Spleen (tissue), 11 donors: ENCODE results near the gene CCDC81. TPM values are rescaled to one million over a fixed set of nuclear protein-coding genes. Genes with fewer than 3 reads are reported as not detected.
"Not testable (repeated sequence)": the region's sequence is repeated elsewhere in the genome, so short reads cannot be mapped to it uniquely, and the experiment has no call there.

ENCODE experiments used
- DNase-seq: peaks from one replicate; pipeline ENCODE4 v3.0.0-alpha.2; 2020
- H3K27ac ChIP-seq, 8 donors: fragments of 200-600 bp; sonication (generic) in 7 of 8; 1 replicate in 4 of 8; 2 replicates in 4 of 8; pipeline versions ENCODE4 v1.5.0 to v1.8.0; 2016 to 2021; ENCODE audit warnings: inconsistent platforms in 4 of 8, mild to moderate bottlenecking in 4 of 8, moderate library complexity in 1 of 8
- H3K27me3 ChIP-seq, 7 donors: fragments of 200-600 bp; sonication (generic) in 6 of 7; replicated peaks in 1 of 7; 1 replicate in 4 of 7; 2 replicates in 3 of 7; pipeline versions ENCODE4 v1.5.0 to v1.8.0; 2016 to 2021; ENCODE audit warnings: inconsistent platforms in 3 of 7, mild to moderate bottlenecking in 1 of 7
- H3K36me3 ChIP-seq, 6 donors: fragments of 200-600 bp; sonication (generic) in 5 of 6; 1 replicate in 4 of 6; 2 replicates in 2 of 6; pipeline versions ENCODE4 v1.5.0 to v1.8.0; 2016 to 2021; ENCODE audit warnings: inconsistent platforms in 2 of 6
- H3K4me1 ChIP-seq, 6 donors: fragments of 200-600 bp; sonication (generic) in 5 of 6; 1 replicate in 3 of 6; 2 replicates in 3 of 6; pipeline versions ENCODE4 v1.5.0 to v1.8.0; 2016 to 2021; ENCODE audit warnings: inconsistent platforms in 3 of 6
- H3K4me3 ChIP-seq, 8 donors: fragments of 200-600 bp; sonication (generic) in 7 of 8; 1 replicate in 4 of 8; 2 replicates in 4 of 8; pipeline versions ENCODE4 v1.5.0 to v1.8.0; 2016 to 2021; ENCODE audit warnings: inconsistent platforms in 4 of 8, mild to moderate bottlenecking in 4 of 8, moderate library complexity in 2 of 8
- H3K9me3 ChIP-seq, 8 donors: fragments of 200-600 bp; sonication (generic) in 7 of 8; 1 replicate in 4 of 8; 2 replicates in 4 of 8; pipeline versions ENCODE4 v1.5.0 to v1.8.0; 2016 to 2021; ENCODE audit warnings: inconsistent platforms in 4 of 8
- POLR2A ChIP-seq, 3 donors: fragments of 450-650 bp; IDR thresholded peaks; one replicate each; pipeline ENCODE4 v1.5.1; 2017; ENCODE audit warnings: antibody characterized with exemption in 3 of 3, mild to moderate bottlenecking in 1 of 3
- POLR2AphosphoS5 ChIP-seq, 3 donors: sonication (generic); formaldehyde crosslinking; IDR thresholded peaks; one replicate each; pipeline ENCODE4 v1.5.1; 2017; ENCODE audit warnings: antibody characterized with exemption in 3 of 3
- WGBS, 5 donors: extraction: QIAGEN DNeasy Blood & Tissue Kit in 3 of 5; methylation state at CpG; one replicate each; pipeline versions ENCODE4 v1.1.5 to v1.1.7; 2013 to 2018; 5-methylcytosine and 5-hydroxymethylcytosine counted together
- intact Hi-C: fragments of 100-400 bp; cut with DNase I; formaldehyde crosslinking; loops from one replicate; pipeline ENCODE4 v1.15.0; 2023; ENCODE audit warnings: low total_unique reads
- polyA plus RNA-seq, 3 donors: library from polyadenylated mRNA; stranded (reverse); fragments of 200-250 nt; gene quantifications; one replicate each; pipeline ENCODE4 v1.2.1, GENCODE V29; 2013
- total RNA-seq, 7 donors: library from RNA; depleted of rRNA in 3 of 7; stranded (reverse); fragments of >200 nt in 3 of 7; fragmentation: NEBNext Ultra II Directional in 4 of 7; extraction: Animal tissue kit (Norgen Biotek cat#: 25700) in 4 of 7; gene quantifications; one replicate each; pipeline versions ENCODE4 v1.1.0 to v1.2.1, GENCODE V29; 2016 to 2021
- TF ChIP-seq, protein P1 (sequence below), 11 experiments: fragments of 200-600 bp in 7 of 11; fragments of 450-650 bp in 4 of 11; sonication (generic) in 4 of 11; IDR thresholded peaks in 8 of 11; conservative IDR thresholded peaks in 3 of 11; 1 replicate in 7 of 11; 2 replicates in 4 of 11; pipeline versions ENCODE4 v1.4.0 to v1.8.0; 2016 to 2021; ENCODE audit warnings: antibody characterized with exemption in 11 of 11, inconsistent platforms in 4 of 11, mild to moderate bottlenecking in 1 of 11
- donor health status: healthy with polysubstance abuse.
- donor health status: DM: no; HTN: no; CAD: no; lungs with moderate emphysema.
- donor health status: DM: no; HTN: no; CAD: no.
- donor health status: Bipolar disorder and iron deficiency.
- donor health status: healthy.
- donor health status: DM: no; HTN: no; CAD: no.
- donor health status: DM: yes; HTN: yes; CAD: no.

Gene CCDC81
- total and polyA plus RNA-seq, 10 donors = 0.46 to 3.2 (median 0.83) TPM; not detected in 1

GRCh38 chr11:86415026-86415425, 40.3 kb downstream of the CCDC81 start:
- DNase-seq = no peak
- H3K9me3 ChIP-seq = no peaks in the 10 kb centered on the region
- intact Hi-C loops = no loop called here
- H3K4me1 ChIP-seq = no peaks in the 10 kb centered on the region
- no peaks in the 10 kb centered on the region for H3K27me3 ChIP-seq
- H3K4me3 ChIP-seq = no peak overlapping the region
- no peak overlapping the region for H3K27ac ChIP-seq
- WGBS, 5 donors = 76 to 85% (median 79%) methylated on average over 4 of the region's 4 CpGs
- TF ChIP-seq POLR2AphosphoS5 (IDR thresholded peaks at IDR 0.05) (no peak), POLR2A (IDR thresholded peaks at IDR 0.05) (no peak)
- TF ChIP-seq, protein P1, sequence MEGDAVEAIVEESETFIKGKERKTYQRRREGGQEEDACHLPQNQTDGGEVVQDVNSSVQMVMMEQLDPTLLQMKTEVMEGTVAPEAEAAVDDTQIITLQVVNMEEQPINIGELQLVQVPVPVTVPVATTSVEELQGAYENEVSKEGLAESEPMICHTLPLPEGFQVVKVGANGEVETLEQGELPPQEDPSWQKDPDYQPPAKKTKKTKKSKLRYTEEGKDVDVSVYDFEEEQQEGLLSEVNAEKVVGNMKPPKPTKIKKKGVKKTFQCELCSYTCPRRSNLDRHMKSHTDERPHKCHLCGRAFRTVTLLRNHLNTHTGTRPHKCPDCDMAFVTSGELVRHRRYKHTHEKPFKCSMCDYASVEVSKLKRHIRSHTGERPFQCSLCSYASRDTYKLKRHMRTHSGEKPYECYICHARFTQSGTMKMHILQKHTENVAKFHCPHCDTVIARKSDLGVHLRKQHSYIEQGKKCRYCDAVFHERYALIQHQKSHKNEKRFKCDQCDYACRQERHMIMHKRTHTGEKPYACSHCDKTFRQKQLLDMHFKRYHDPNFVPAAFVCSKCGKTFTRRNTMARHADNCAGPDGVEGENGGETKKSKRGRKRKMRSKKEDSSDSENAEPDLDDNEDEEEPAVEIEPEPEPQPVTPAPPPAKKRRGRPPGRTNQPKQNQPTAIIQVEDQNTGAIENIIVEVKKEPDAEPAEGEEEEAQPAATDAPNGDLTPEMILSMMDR (IDR thresholded peaks at IDR 0.05 in 8 of 11, conservative IDR thresholded peaks at IDR 0.05 in 3 of 11) = no peak
- no peaks in the 10 kb centered on the region for H3K36me3 ChIP-seq

DNA sequence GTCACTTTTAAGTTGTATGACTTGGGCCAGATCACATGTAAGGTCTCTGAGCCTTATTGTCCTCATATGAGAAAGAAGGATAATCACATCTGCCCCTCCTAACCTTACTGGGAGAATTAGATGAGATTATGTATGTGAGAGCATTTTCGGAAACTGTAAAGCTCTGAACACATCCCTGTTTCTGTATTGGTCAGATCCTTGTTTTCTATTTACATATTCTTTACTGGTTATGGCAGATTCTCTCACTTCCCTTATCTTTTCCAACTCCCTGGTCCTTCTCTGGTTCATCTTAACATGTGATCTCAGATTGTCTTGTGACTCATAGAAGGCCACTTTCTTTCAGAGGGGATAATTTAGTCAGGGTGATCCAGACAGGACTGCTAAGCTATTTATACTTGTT, 41.8 kb downstream of the CCDC81 start:
- Histone ChIP-seq H3K36me3 (no peaks in the 10 kb centered on the region), H3K27ac (no peak overlapping the region), H3K27me3 (no peaks in the 10 kb centered on the region), H3K4me3 (no peak overlapping the region), H3K9me3 (no peaks in the 10 kb centered on the region), H3K4me1 (no peaks in the 10 kb centered on the region)
- WGBS, 5 donors = 71 to 93% (median 84%) methylated on average over 1 of the region's 1 CpG
- intact Hi-C loops = no loop called here
- DNase-seq = no peak
- TF ChIP-seq, protein P1 (IDR thresholded peaks at IDR 0.05 in 8 of 11, conservative IDR thresholded peaks at IDR 0.05 in 3 of 11) = no peak
- TF ChIP-seq POLR2AphosphoS5 (IDR thresholded peaks at IDR 0.05) (no peak), POLR2A (IDR thresholded peaks at IDR 0.05) (no peak)

DNA sequence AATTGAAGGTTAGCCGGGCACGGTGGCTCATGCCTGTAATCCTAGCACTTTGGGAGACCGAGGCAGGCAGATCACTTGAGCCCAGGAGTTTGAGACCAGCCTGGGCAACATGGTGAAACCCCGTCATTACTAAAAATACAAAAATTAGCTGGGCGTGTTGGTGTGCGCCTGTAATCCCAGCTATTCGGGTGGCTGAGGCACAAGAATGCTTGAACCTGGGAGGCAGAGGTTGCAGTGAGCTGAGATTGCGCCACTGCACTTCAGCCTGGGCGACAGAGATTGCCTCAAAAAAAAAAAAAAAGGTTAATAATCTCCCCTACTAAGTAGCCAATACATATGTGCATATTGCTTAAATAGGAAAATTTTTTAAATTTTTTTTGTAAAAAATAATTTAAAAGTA, 42.3 kb downstream of the CCDC81 start:
- 88 to 94% (median 90%) methylated on average over 9 of the region's 9 CpGs for WGBS, 5 donors
- intact Hi-C loops, H3K27me3 ChIP-seq, H3K36me3 ChIP-seq, H3K4me1 ChIP-seq, H3K9me3 ChIP-seq, H3K27ac ChIP-seq, DNase-seq, H3K4me3 ChIP-seq: not testable (repeated sequence)

GRCh38 chr11:86418106-86418505, 43.4 kb downstream of the CCDC81 start:
- TF ChIP-seq POLR2A (IDR thresholded peaks at IDR 0.05) (no peak), POLR2AphosphoS5 (IDR thresholded peaks at IDR 0.05) (no peak)
- TF ChIP-seq, protein P1 (IDR thresholded peaks at IDR 0.05 in 8 of 11, conservative IDR thresholded peaks at IDR 0.05 in 3 of 11) = no peak
- 79 to 89% (median 83%) methylated on average over 3 of the region's 3 CpGs for WGBS, 5 donors
- Histone ChIP-seq H3K36me3 (no peaks in the 10 kb centered on the region), H3K9me3 (no peaks in the 10 kb centered on the region), H3K4me1 (no peaks in the 10 kb centered on the region), H3K27ac (no peak overlapping the region), H3K27me3 (no peaks in the 10 kb centered on the region), H3K4me3 (no peak overlapping the region)
- intact Hi-C loops = no loop called here
- no peak for DNase-seq

GRCh38 chr11:86418513-86418912, 43.8 kb downstream of the CCDC81 start:
- intact Hi-C loops = no loop called here
- Histone ChIP-seq H3K9me3 (no peaks in the 10 kb centered on the region), H3K27ac (no peak overlapping the region), H3K36me3 (no peaks in the 10 kb centered on the region), H3K27me3 (no peaks in the 10 kb centered on the region), H3K4me3 (no peak overlapping the region), H3K4me1 (no peaks in the 10 kb centered on the region)
- DNase-seq = no peak
- TF ChIP-seq, protein P1 (IDR thresholded peaks at IDR 0.05 in 8 of 11, conservative IDR thresholded peaks at IDR 0.05 in 3 of 11) = no peak
- TF ChIP-seq POLR2AphosphoS5 (IDR thresholded peaks at IDR 0.05) (no peak), POLR2A (IDR thresholded peaks at IDR 0.05) (no peak)
- 82 to 94% (median 91%) methylated on average over 3 of the region's 3 CpGs for WGBS, 5 donors
